NCI-H524 (cell line): ENCODE results near the gene TTC28.
A peak's percentile ranks its signal among the peaks of the same experiment; 100 is the strongest.

Experiments
- DNase-seq, 2 experiments: peaks; one replicate each; lab custom pipeline; 2025; lab: John Stamatoyannopoulos, UW

TTC28 gene

DNA sequence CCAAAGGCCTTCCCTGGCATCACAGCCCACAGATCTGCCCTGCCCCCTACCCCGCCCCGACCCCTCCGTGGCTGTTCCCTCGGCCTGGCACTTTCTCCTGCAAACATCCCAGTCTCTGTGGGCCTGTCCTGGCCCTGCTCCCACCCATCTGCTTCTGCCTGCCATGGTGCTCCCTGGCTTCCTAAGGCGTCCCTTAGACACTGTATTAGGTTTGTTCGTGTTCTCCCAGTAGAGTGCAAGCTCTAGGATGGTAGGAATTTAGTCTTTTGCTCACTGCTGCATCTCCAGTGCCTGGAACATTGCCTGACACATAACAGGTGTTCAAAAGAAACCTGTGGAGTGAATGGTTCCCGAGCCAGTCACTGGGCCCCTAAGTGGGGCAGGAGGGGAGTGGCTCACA, 690.9 kb downstream of the TTC28 start:
- no peak for DNase-seq

GRCh38 chr22:27987557-27987956, 692.1 kb downstream of the TTC28 start:
- DNase-seq = no peak

DNA sequence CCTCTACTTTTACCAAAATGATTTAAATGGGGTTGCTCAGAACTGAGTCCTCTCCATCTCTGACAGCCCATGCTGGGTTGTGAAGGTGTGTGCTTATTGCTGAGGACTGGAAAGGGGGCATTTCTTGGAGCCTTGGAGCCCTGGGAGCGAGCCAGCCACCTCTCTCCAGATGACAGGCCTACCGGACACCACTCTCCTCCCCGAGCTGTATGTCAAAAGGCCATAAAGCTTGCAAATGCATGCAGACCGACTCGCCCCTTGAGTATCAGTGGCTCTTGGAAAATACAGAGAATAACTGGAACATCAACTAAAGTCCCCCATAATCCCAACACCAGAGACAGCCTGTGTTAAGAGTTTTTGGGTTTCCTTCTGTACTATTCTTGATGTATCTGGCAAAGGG, 692.7 kb downstream of the TTC28 start:
- DNase-seq = no peak

DNA sequence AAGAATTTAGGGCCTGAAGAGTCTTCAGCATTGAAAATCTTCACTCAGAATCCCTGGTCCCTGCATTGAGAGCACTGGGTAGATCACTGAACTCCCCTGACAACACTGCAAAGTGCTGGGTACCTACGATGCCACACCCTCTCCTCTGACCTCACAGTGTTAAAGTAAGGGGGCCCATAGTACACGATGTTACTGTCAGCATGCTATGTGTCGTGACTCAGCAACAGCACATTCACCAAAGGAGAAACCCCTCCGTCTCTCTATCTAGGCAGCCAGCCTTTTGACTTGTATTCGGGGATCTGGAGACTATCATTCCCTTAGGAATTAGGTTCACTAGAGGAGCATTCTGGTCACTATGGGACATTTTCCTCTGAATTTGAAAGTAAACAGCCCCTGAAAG, 693.2 kb downstream of the TTC28 start:
- no peak for DNase-seq

- no peak for DNase-seq
Measured at GRCh38 chr22:27985323-27986275, 694.0 kb downstream of the TTC28 start.

- no peak for DNase-seq
Measured at GRCh38 chr22:27984723-27985122, 694.9 kb downstream of the TTC28 start.

DNA sequence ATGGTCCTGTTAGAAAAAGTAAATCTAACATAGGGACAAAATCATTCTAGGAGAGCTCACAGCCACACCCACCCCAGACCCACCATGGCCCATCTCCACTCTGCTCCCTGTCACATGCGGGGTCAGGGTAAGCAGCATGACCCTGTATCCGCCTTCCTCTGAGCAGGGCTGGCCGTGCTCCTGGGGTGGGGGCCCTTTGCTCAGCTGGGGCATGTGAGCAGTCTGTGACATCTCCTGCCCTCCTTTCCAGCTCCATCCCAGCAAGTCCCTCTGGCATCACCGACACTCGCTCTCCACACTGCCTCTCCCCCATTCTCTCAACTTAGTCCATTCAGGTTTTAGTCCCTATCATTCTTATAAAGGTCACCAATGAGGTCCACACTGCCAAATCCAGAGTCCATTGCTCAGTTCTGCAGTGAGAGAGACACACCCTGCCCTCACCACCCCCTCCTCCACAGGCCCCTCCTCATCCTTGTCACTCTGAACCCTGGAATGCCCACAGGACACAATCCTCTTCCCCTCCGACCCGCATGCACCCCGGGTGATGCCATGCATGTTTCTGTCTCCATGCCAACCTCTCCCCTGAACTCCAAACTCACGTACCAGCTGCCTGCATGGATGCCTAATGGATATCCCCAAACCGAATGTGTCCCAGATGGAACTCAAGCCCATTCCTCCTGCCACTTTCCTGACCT, 695.5 kb downstream of the TTC28 start:
- no peak for DNase-seq

GRCh38 chr22:27983361-27983791, 696.3 kb downstream of the TTC28 start:
- no peak for DNase-seq

DNA sequence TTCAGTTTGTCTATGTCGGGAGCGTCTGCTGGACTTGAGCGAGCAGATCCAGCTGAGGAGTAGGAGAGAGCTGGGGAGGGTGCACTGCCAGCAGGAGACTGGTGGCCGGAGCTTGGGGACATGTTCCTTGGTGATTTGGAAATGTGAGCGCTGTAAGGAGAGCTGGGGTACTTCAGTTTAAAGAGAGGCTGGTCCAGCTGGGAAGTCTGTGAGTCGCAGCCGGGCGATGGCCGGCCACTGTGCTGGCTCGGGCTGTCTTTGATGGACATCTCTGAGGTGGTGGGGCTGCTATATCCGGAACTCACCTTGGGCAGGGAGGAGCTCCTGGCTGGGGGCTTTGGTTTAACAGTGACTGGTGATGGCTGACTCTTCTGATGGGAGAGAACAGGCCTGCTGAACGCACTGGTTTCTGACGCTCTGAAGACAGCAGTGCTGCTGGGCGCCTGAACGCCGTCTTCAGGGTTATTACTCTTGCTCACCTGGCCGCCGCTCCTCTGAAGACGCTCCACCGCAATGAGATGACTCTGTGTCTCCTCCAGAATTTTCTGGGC, 696.9 kb downstream of the TTC28 start:
- DNase-seq = no peak

- no peak for DNase-seq
Measured at GRCh38 chr22:27982106-27982505, 697.5 kb downstream of the TTC28 start.

DNA sequence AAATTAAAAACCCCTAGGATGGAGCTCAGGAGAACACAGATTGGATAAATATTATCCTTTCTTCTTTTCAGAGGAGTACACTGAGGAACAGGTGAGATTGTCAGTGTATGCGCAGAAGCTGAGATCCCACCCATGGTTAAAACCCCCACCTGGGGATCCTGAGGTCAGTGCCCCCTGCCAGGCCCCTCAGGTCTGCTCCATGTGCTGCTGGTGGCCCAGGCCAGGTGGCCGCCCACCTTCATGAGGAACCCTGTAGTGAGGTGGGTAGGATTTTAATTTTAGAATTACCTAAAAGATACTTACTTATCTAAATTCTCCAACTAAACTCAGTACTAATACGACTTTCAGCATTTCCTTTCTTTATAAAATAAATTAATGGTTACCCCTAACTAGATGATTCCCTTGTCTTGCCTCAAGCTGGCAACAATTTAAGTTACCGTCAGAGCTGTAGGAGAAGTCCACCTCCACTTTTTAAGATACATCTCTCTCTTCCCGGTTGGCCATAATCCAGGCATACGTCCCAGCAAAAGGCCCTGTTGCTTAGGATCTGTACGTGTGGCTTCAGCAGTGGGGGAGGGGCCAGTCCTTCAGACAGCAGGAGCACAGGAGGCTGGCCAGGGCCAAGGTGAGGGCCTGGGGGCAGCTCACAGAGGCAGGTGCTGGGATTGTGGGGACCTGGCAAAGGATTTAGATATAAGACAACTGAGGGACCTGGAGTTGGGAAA, 699.1 kb downstream of the TTC28 start:
- no peak for DNase-seq

- DNase-seq = no peak
Measured at GRCh38 chr22:27978802-27979201, 700.8 kb downstream of the TTC28 start.

- no peak for DNase-seq
Measured at GRCh38 chr22:27978317-27978716, 701.3 kb downstream of the TTC28 start.

GRCh38 chr22:27976586-27976985, 703.1 kb downstream of the TTC28 start:
- no peak for DNase-seq

GRCh38 chr22:27975381-27976013, 704.1 kb downstream of the TTC28 start:
- no peak for DNase-seq

- peak in 1 of 2 experiments; percentile 41 for DNase-seq
Measured at GRCh38 chr22:27973846-27974245, 705.8 kb downstream of the TTC28 start.

GRCh38 chr22:27972732-27973698, 706.6 kb downstream of the TTC28 start:
- no peak for DNase-seq

DNA sequence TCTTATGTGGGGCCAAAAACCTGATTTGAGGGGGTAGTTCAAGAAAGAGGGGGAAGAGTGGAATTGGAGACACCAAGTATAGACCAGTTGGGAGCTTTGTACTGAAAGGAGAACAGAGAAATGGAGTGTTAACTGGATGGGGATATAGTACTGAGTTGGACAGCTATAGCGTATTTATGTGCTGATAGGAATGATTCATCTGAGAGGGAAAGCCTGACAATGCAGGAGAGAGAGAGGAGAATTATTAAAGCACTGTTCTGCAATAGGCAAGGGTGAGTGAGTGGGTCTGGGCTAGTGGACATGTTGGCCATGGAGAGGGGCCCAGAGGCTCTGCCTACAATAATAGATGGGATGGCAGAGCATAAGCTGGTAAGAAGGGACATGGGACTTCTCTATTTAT, 707.7 kb downstream of the TTC28 start:
- DNase-seq = no peak

- DNase-seq = no peak
Measured at GRCh38 chr22:27970596-27971220, 708.9 kb downstream of the TTC28 start.
